PC-9 (cell line): ENCODE measurements around the gene MRPL16. TPM values are rescaled to one million over a fixed set of nuclear protein-coding genes. Genes with fewer than 3 reads are reported as not detected.

ENCODE experiments used
- BruUV-seq: library from RNA; stranded (reverse); fragments of 400-500 nt; replicated peaks from 2 replicates; lab custom pipeline; 2021; lab: Mats Ljungman, UMichigan
- CTCF ChIA-PET: fragments of 300-600 bp; sonication (Branson Sonifier 250); formaldehyde crosslinking; loops from one replicate; lab custom pipeline; 2022; ENCODE audit warnings: antibody characterized with exemption; lab: Charles Lee
- POLR2A ChIA-PET: fragments of 300-600 bp; sonication (Branson Sonifier 250); formaldehyde crosslinking; loops from one replicate; lab custom pipeline; 2022; ENCODE audit warnings: antibody characterized with exemption; ENCODE audit not compliant: unreplicated experiment; lab: Charles Lee
- DNase-seq, 2 experiments: peaks; one replicate each; pipeline versions ENCODE4 v3.0.0 to v3.0.0-alpha.2; 2015 to 2022; ENCODE audit warnings: mixed read lengths in 1 of 2
- H2AFZ ChIP-seq: fragments of 200-600 bp; sonication (generic); 2 replicates; pipeline ENCODE4 v1.8.1; 2017; ENCODE audit warnings: antibody characterized with exemption
- H3F3A ChIP-seq: fragments of 200-600 bp; sonication (generic); 2 replicates; pipeline ENCODE4 v1.8.1; 2017; ENCODE audit warnings: antibody characterized with exemption, mild to moderate bottlenecking, low read depth; ENCODE audit not compliant: insufficient read depth
- H3K27ac ChIP-seq: fragments of 200-600 bp; sonication (generic); 2 replicates; pipeline ENCODE4 v1.6.1; 2016; ENCODE audit warnings: mixed run types
- H3K27me3 ChIP-seq: fragments of 200-600 bp; sonication (generic); 2 replicates; pipeline ENCODE4 v1.6.1; 2016; ENCODE audit warnings: low read depth, mixed run types; ENCODE audit not compliant: insufficient read depth
- H3K36me3 ChIP-seq: fragments of 200-600 bp; sonication (generic); 2 replicates; pipeline ENCODE4 v1.6.1; 2016; ENCODE audit warnings: low read depth, mixed run types
- H3K4me1 ChIP-seq: fragments of 200-600 bp; sonication (generic); replicated peaks from 2 replicates; pipeline ENCODE4 v1.6.1; 2016; ENCODE audit warnings: mixed run types; ENCODE audit not compliant: insufficient read depth
- H3K4me2 ChIP-seq: fragments of 200-600 bp; sonication (generic); 2 replicates; pipeline ENCODE4 v1.6.1; 2017; ENCODE audit warnings: mixed run types
- H3K4me3 ChIP-seq: fragments of 200-600 bp; sonication (generic); 2 replicates; pipeline ENCODE4 v1.6.1; 2016; ENCODE audit warnings: mixed run types
- H3K79me2 ChIP-seq: fragments of 200-600 bp; sonication (generic); 2 replicates; pipeline ENCODE4 v1.6.1; 2017; ENCODE audit warnings: low read depth, mixed run types
- H3K9me2 ChIP-seq: fragments of 200-600 bp; sonication (generic); 2 replicates; pipeline ENCODE4 v1.8.1; 2017; ENCODE audit warnings: mild to moderate bottlenecking; ENCODE audit not compliant: insufficient read depth
- H3K9me3 ChIP-seq: fragments of 200-600 bp; sonication (generic); 2 replicates; pipeline ENCODE4 v1.8.1; 2016; ENCODE audit warnings: low read depth; ENCODE audit not compliant: insufficient read depth
- H4K20me1 ChIP-seq: fragments of 200-600 bp; sonication (generic); 2 replicates; pipeline ENCODE4 v1.8.1; 2017; ENCODE audit not compliant: insufficient read depth
- CTCF ChIP-seq: fragments of 200-600 bp; sonication (generic); conservative IDR thresholded peaks from 2 replicates; pipeline ENCODE4 v1.6.1; 2017; ENCODE audit warnings: mixed run types, antibody characterized with exemption, mild to moderate bottlenecking, moderate library complexity
- EZH2 ChIP-seq: fragments of 200-600 bp; sonication (generic); IDR thresholded peaks from 2 replicates; pipeline ENCODE4 v1.8.0; 2017; ENCODE audit warnings: antibody characterized with exemption, low read depth
- intact Hi-C: fragments of 100-400 bp; cut with micrococcal nuclease; formaldehyde crosslinking; loops from one replicate; pipeline ENCODE4 v1.10.0; 2022; ENCODE audit not compliant: unreplicated experiment
- total RNA-seq: library from RNA; stranded (reverse); gene quantifications from 2 replicates; pipeline ENCODE4 v1.2.3, GENCODE V29; 2021

The MRPL16 gene
- total RNA-seq, 1 experiment from 2014 or later = 64.7 TPM

DNA sequence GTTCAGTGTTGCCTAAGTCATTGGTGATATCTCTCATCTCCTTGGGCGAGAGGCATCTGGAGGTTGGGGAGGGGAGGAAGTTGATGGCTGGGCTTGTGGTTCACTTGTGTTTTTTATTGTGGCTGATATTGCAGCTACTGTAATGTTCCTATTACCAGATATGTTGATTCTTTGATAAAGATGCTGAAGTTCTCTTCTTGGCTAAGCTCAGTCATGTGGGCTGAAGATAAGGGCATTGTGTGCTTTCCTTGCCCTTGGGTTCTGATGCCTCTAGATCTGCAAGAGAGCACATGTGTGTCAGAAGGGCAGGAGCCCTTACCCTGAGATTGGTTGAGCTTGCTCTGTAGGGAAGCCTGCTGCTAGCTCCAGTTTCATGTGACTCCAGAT, 43.4 kb downstream of the MRPL16 start:
- no peaks in the 10 kb centered on the region for H3K4me1 ChIP-seq
- peaks cover 76% of the 10 kb centered on the region for H4K20me1 ChIP-seq
- no peak overlapping the region for H2AFZ ChIP-seq
- TF ChIP-seq EZH2 (no peak), CTCF (no peak)
- ChIA-PET CTCF (interaction anchor here (0.6 kb wide), 1 partner anchor 9 kb away, joined by 3 read pairs; no protein-coding TSS in a partner anchor), POLR2A (no interaction called here)
- intact Hi-C loops = no loop called here
- H3K4me3 ChIP-seq = no peak overlapping the region
- H3K9me2 ChIP-seq = no peaks in the 10 kb centered on the region
- H3K9me3 ChIP-seq = no peaks in the 10 kb centered on the region
- no peak overlapping the region for H3K27ac ChIP-seq
- H3K4me2 ChIP-seq = no peak overlapping the region
- H3F3A ChIP-seq = no peaks in the 10 kb centered on the region; the same call in 1 of the 2 replicates
- BruUV-seq = no TSS peak
- H3K36me3 ChIP-seq = no peaks in the 10 kb centered on the region; the same call in 1 of the 2 replicates
- peaks cover 86% of the 10 kb centered on the region for H3K79me2 ChIP-seq
- no peaks in the 10 kb centered on the region for H3K27me3 ChIP-seq
- no peak for DNase-seq

DNA sequence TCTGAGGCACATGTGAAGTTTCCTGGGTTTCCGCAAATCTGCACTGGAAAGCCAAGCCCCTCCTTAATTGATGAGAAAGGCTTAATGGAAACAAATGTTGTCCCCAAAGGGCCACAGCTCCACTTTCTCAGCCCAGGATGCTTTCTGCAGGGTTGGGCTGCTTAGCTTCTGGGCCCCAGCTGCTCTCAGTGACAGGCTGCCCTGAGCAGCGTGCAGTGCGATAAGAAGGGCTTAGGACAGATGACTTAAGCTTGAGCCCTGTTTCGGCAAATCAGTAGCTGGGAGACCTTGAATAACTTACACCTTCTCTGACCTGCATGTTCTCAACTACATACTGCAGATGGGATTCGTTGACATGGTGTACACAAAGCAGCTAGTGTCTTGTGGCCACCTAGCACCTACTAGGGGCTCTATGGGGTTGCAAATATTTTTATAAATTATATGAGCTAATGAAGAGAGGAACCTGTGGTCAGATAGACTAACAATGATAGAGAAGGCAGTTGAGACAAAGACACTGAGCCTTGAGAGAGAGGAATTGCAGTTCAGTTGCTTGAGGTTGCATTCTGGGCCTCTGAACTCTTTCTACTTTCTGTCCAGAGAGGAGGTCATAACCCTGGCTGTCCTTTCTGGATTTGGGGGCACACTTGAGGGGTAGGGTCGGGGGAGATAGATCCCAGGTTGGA, 43.9 kb downstream of the MRPL16 start:
- Histone ChIP-seq H3F3A (no peaks in the 10 kb centered on the region; the same call in 1 of the 2 replicates), H3K4me2 (no peak overlapping the region), H3K9me3 (no peaks in the 10 kb centered on the region), H3K9me2 (no peaks in the 10 kb centered on the region), H3K36me3 (no peaks in the 10 kb centered on the region; the same call in 1 of the 2 replicates), H3K27ac (no peak overlapping the region), H2AFZ (no peak overlapping the region), H3K79me2 (peaks cover 89% of the 10 kb centered on the region), H3K4me1 (no peaks in the 10 kb centered on the region), H4K20me1 (peaks cover 77% of the 10 kb centered on the region), H3K27me3 (no peaks in the 10 kb centered on the region), H3K4me3 (no peak overlapping the region)
- POLR2A ChIA-PET = no interaction called here
- intact Hi-C loops = no loop called here
- TF ChIP-seq CTCF (no peak), EZH2 (no peak)
- no peak for DNase-seq
- BruUV-seq = no TSS peak
- CTCF ChIA-PET = interaction anchor here (0.6 kb wide), 1 partner anchor 10 kb away, joined by 3 read pairs; no protein-coding TSS in a partner anchor

GRCh38 chr11:59765068-59765735, 45.4 kb downstream of the MRPL16 start:
- no peaks in the 10 kb centered on the region for H3K9me3 ChIP-seq
- no TSS peak for BruUV-seq
- H3K36me3 ChIP-seq = no peaks in the 10 kb centered on the region; the same call in 1 of the 2 replicates
- H3K4me2 ChIP-seq = no peak overlapping the region
- H3K27ac ChIP-seq = no peak overlapping the region
- H4K20me1 ChIP-seq = peaks cover 88% of the 10 kb centered on the region
- H3K79me2 ChIP-seq = peaks cover 95% of the 10 kb centered on the region
- H3F3A ChIP-seq = no peaks in the 10 kb centered on the region; the same call in 1 of the 2 replicates
- no peaks in the 10 kb centered on the region for H3K4me1 ChIP-seq
- ChIA-PET CTCF (interaction anchor here (0.6 kb wide), 1 partner anchor 21 kb away, joined by 6 read pairs; no protein-coding TSS in a partner anchor), POLR2A (no interaction called here)
- no peaks in the 10 kb centered on the region for H3K27me3 ChIP-seq
- H2AFZ ChIP-seq = no peak overlapping the region
- TF ChIP-seq CTCF (no peak), EZH2 (no peak)
- H3K4me3 ChIP-seq = no peak overlapping the region
- no peaks in the 10 kb centered on the region for H3K9me2 ChIP-seq
- DNase-seq = no peak
- intact Hi-C loops = no loop called here
